Activated B cell treated with CpG ODN at 0.5 μM for 24 hours (primary cell): Measurements from ENCODE around the gene ABI3BP. TPM values are rescaled to one million over a fixed set of nuclear protein-coding genes. Genes with fewer than 3 reads are reported as not detected.

ENCODE experiments used
- ATAC-seq: fragments of 200-7000 bp; cut with Tn5 transposase; one replicate; pipeline ENCODE4 v1.10.0; 2021; ENCODE audit warnings: low read depth, mild to moderate bottlenecking, moderate library complexity
- CTCF ChIA-PET: fragments of 350-600 bp; sonication (Branson Sonifier 250); formaldehyde crosslinking; loops from one replicate; lab custom pipeline; 2021; ENCODE audit warnings: antibody characterized with exemption; lab: Charles Lee
- POLR2A ChIA-PET: fragments of 350-600 bp; sonication (Branson Sonifier 250); formaldehyde crosslinking; loops from one replicate; lab custom pipeline; 2021; ENCODE audit warnings: antibody characterized with exemption; lab: Charles Lee
- DNase-seq: peaks from one replicate; pipeline ENCODE4 v3.0.0; 2022
- H3K27ac Mint-ChIP-seq: one replicate; pipeline ENCODE4 v1.8.0; 2020; ENCODE audit warnings: mixed read lengths
- H3K27me3 Mint-ChIP-seq: one replicate; pipeline ENCODE4 v1.8.0; 2021; ENCODE audit warnings: mixed read lengths
- H3K36me3 Mint-ChIP-seq: one replicate; pipeline ENCODE4 v1.8.0; 2021; ENCODE audit warnings: low read depth, mixed read lengths
- H3K4me1 Mint-ChIP-seq: one replicate; pipeline ENCODE4 v1.8.0; 2021; ENCODE audit warnings: mixed read lengths
- H3K4me3 Mint-ChIP-seq: one replicate; pipeline ENCODE4 v1.8.0; 2020; ENCODE audit warnings: mild to moderate bottlenecking, mixed read lengths
- H3K9me3 Mint-ChIP-seq: one replicate; pipeline ENCODE4 v1.8.0; 2020; ENCODE audit warnings: mixed read lengths
- intact Hi-C: fragments of 100-400 bp; cut with micrococcal nuclease; formaldehyde crosslinking; loops from one replicate; pipeline ENCODE4 v1.15.1; 2024
- total RNA-seq: library from RNA; stranded (reverse); gene quantifications from 2 replicates; pipeline ENCODE4 v1.2.3, GENCODE V29; 2022
- TF ChIP-seq, protein P1 (sequence below): fragments of 200-600 bp; IDR thresholded peaks from one replicate; pipeline ENCODE4 v1.8.0; 2022; ENCODE audit warnings: antibody characterized with exemption, mild to moderate bottlenecking

ABI3BP gene
- total RNA-seq, 1 donor from 2014 or later: not detected

DNA sequence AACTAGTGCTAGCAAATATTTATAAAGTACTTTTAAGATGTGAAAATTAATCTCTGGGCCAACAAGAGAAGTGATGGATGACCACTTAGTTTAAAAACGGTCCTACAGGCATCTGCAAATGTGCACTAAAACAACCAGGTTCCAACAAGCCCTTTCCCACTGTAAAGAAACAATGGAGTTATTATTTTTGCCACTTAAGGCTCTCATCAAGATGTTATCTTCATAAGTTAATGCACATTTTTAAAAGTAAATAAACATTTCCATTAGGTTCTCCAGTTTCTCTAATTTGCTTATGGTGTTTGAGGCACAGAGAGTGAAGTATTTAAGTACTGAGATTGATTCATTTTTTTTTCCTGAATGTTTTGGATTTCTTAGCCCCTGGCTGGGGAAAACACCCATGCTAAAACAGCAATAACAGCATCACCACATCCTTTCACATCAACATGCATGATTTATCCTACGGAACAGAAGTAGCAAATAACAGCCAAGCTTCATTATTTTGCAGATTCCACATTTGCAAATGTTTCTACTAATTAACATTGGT, 20.8 kb downstream of the ABI3BP start:
- Mint-ChIP-seq H3K4me1 (no peaks in the 10 kb centered on the region), H3K4me3 (no peak overlapping the region), H3K27me3 (no peaks in the 10 kb centered on the region), H3K36me3 (no peaks in the 10 kb centered on the region), H3K27ac (no peak overlapping the region), H3K9me3 (no peaks in the 10 kb centered on the region)
- intact Hi-C loops: no loop called here
- POLR2A ChIA-PET: no interaction called here
- TF ChIP-seq, protein P1, sequence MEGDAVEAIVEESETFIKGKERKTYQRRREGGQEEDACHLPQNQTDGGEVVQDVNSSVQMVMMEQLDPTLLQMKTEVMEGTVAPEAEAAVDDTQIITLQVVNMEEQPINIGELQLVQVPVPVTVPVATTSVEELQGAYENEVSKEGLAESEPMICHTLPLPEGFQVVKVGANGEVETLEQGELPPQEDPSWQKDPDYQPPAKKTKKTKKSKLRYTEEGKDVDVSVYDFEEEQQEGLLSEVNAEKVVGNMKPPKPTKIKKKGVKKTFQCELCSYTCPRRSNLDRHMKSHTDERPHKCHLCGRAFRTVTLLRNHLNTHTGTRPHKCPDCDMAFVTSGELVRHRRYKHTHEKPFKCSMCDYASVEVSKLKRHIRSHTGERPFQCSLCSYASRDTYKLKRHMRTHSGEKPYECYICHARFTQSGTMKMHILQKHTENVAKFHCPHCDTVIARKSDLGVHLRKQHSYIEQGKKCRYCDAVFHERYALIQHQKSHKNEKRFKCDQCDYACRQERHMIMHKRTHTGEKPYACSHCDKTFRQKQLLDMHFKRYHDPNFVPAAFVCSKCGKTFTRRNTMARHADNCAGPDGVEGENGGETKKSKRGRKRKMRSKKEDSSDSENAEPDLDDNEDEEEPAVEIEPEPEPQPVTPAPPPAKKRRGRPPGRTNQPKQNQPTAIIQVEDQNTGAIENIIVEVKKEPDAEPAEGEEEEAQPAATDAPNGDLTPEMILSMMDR: no peak
- CTCF ChIA-PET: no interaction called here
- no peak for ATAC-seq
- DNase-seq: no peak

DNA sequence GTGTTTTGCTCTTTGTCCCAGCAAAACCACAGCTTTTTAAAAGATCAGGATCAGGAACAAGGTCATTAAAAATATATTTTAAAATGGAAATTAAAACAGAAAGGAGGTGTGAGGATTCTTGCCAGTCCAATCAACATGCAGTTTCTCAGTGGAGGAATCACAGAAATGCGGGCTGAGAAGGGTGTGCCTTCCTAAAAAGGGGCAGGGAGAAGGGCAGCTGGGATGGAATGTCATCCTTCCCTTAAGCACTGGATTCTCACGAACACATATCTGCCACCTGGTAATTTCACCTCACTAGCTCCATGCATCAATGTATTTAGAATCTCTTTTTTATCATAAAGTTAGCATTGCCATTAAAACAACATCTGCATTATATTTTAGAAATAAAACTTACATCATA, 21.4 kb downstream of the ABI3BP start:
- Mint-ChIP-seq H3K36me3 (no peaks in the 10 kb centered on the region), H3K9me3 (no peaks in the 10 kb centered on the region), H3K4me1 (no peaks in the 10 kb centered on the region), H3K4me3 (no peak overlapping the region), H3K27me3 (no peaks in the 10 kb centered on the region), H3K27ac (no peak overlapping the region)
- intact Hi-C loops: no loop called here
- DNase-seq: no peak
- POLR2A ChIA-PET: no interaction called here
- TF ChIP-seq, protein P1: no peak
- ATAC-seq: no peak
- CTCF ChIA-PET: no interaction called here

- H3K36me3 Mint-ChIP-seq: no peaks in the 10 kb centered on the region
- no peak overlapping the region for H3K27ac Mint-ChIP-seq
- H3K4me3 Mint-ChIP-seq: no peak overlapping the region
- no peaks in the 10 kb centered on the region for H3K27me3 Mint-ChIP-seq
- no peaks in the 10 kb centered on the region for H3K9me3 Mint-ChIP-seq
- TF ChIP-seq, protein P1: no peak
- H3K4me1 Mint-ChIP-seq: no peaks in the 10 kb centered on the region
- intact Hi-C loops: no loop called here
- ATAC-seq (no peak), DNase-seq (no peak)
- CTCF ChIA-PET: no interaction called here
- POLR2A ChIA-PET: no interaction called here
Observed at GRCh38 chr3:100970477-100970990, 22.7 kb downstream of the ABI3BP start.

GRCh38 chr3:100968932-100969906, 24.0 kb downstream of the ABI3BP start:
- no peaks in the 10 kb centered on the region for H3K36me3 Mint-ChIP-seq
- H3K4me1 Mint-ChIP-seq: no peaks in the 10 kb centered on the region
- no peak overlapping the region for H3K27ac Mint-ChIP-seq
- POLR2A ChIA-PET: no interaction called here
- no peaks in the 10 kb centered on the region for H3K27me3 Mint-ChIP-seq
- TF ChIP-seq, protein P1: no peak
- intact Hi-C loops: no loop called here
- DNase-seq (no peak), ATAC-seq (no peak)
- peaks cover 3% of the 10 kb centered on the region for H3K9me3 Mint-ChIP-seq
- no peak overlapping the region for H3K4me3 Mint-ChIP-seq
- CTCF ChIA-PET: no interaction called here

- POLR2A ChIA-PET: no interaction called here
Observed at GRCh38 chr3:100966807-100967206, 26.4 kb downstream of the ABI3BP start.

More at GRCh38 chr3:100966807-100967206, 26.4 kb downstream of the ABI3BP start:
- Mint-ChIP-seq H3K9me3 (peaks cover 3% of the 10 kb centered on the region), H3K36me3 (no peaks in the 10 kb centered on the region), H3K4me3 (no peak overlapping the region), H3K27ac (no peak overlapping the region), H3K4me1 (no peaks in the 10 kb centered on the region), H3K27me3 (no peaks in the 10 kb centered on the region)
- no peak for ATAC-seq
- CTCF ChIA-PET: no interaction called here
- DNase-seq: no peak
- intact Hi-C loops: no loop called here
- TF ChIP-seq, protein P1: no peak
